MCF 10A (cell line): ENCODE data around the gene C5orf58. TPM values are rescaled to one million over a fixed set of nuclear protein-coding genes. Genes with fewer than 3 reads are reported as not detected.
"Not testable (repeated sequence)": the region's sequence is repeated elsewhere in the genome, so short reads cannot be mapped to it uniquely, and the experiment has no call there.

Experiments used
- BruUV-seq: library from RNA; stranded (reverse); fragments of 400-500 nt; replicated peaks from 2 replicates; lab custom pipeline; 2021; lab: Mats Ljungman, UMichigan
- CTCF ChIA-PET: fragments of 300-600 bp; sonication (Branson Sonifier 250); formaldehyde crosslinking; extraction: SDS; loops from one replicate; lab custom pipeline; 2021; ENCODE audit warnings: antibody characterized with exemption, inconsistent platforms; lab: Yijun Ruan, JAX
- POLR2A ChIA-PET: fragments of 300-600, 350-650 bp; sonication (Branson Sonifier 250); formaldehyde crosslinking; extraction: SDS; loops from one replicate; lab custom pipeline; 2020; ENCODE audit warnings: antibody characterized with exemption, inconsistent platforms; lab: Yijun Ruan, JAX
- DNase-seq: peaks from one replicate; pipeline ENCODE4 v3.0.0-alpha.2; 2018; ENCODE audit not compliant: unreplicated experiment
- H3K27ac Mint-ChIP-seq: one replicate; pipeline ENCODE4 v1.8.0; 2022; ENCODE audit warnings: mild to moderate bottlenecking, low read depth, mixed read lengths; ENCODE audit not compliant: unreplicated experiment
- H3K27me3 Mint-ChIP-seq: one replicate; pipeline ENCODE4 v1.8.0; 2022; ENCODE audit warnings: mixed read lengths; ENCODE audit not compliant: insufficient read depth, unreplicated experiment
- H3K36me3 Mint-ChIP-seq: one replicate; pipeline ENCODE4 v1.8.0; 2022; ENCODE audit warnings: mild to moderate bottlenecking, moderate library complexity, mixed read lengths; ENCODE audit not compliant: insufficient read depth, unreplicated experiment
- H3K4me1 Mint-ChIP-seq: one replicate; pipeline ENCODE4 v1.8.0; 2022; ENCODE audit warnings: mixed read lengths; ENCODE audit not compliant: insufficient read depth, unreplicated experiment
- H3K4me3 Mint-ChIP-seq: one replicate; pipeline ENCODE4 v1.8.0; 2022; ENCODE audit warnings: mild to moderate bottlenecking, moderate library complexity, mixed read lengths; ENCODE audit not compliant: unreplicated experiment
- H3K9me3 Mint-ChIP-seq: one replicate; pipeline ENCODE4 v1.8.0; 2022; ENCODE audit warnings: mixed read lengths; ENCODE audit not compliant: unreplicated experiment
- CTCF ChIP-seq: fragments of 200-600 bp; IDR thresholded peaks from one replicate; pipeline ENCODE4 v1.8.0; 2022; ENCODE audit warnings: antibody characterized with exemption, mild to moderate bottlenecking; ENCODE audit not compliant: unreplicated experiment
- intact Hi-C: fragments of 100-400 bp; cut with micrococcal nuclease; formaldehyde crosslinking; loops from 2 replicates; pipeline ENCODE4 v1.14.1; 2022
- total RNA-seq: library from RNA; stranded (reverse); gene quantifications from 2 replicates; pipeline ENCODE4 v1.2.3, GENCODE V29; 2022

Gene C5orf58
- total RNA-seq, 1 experiment from 2014 or later = not detected

DNA sequence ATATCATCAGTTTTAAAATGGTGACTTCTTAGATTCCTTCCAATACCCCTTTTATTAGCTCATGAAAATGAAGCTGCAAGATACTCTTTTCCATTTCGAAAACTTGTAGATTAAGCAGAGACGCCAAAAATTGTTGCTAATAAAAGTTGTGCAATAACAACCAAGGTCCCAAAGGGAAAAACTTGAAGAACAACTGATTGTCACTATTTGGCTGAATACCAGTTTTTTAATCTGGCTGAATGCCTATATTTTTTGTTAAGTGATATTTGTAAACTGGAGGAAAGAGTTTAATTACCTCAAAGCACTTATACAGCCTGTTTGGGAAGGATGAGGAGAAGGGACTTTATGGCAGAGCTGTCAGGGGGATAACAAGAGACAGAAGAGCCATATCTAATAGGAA, 14.6 kb downstream of the C5orf58 start:
- Mint-ChIP-seq H3K9me3 (no peaks in the 10 kb centered on the region), H3K4me3 (no peak overlapping the region), H3K27me3 (no peaks in the 10 kb centered on the region), H3K27ac (no peak overlapping the region), H3K4me1 (peaks cover 5% of the 10 kb centered on the region), H3K36me3 (no peaks in the 10 kb centered on the region)
- TF ChIP-seq CTCF = no peak
- DNase-seq = no peak
- POLR2A ChIA-PET = interaction anchor here (0.5 kb wide), 1 partner anchor 22 kb away, joined by 3 read pairs; no protein-coding TSS in a partner anchor
- intact Hi-C loops = no loop called here
- CTCF ChIA-PET = interaction anchor here (0.7 to 3.2 kb wide), 13 partner anchors 10 to 386 kb away, joined by 3 to 13 read pairs (median 4); no protein-coding TSS in a partner anchor
- BruUV-seq = no TSS peak

DNA sequence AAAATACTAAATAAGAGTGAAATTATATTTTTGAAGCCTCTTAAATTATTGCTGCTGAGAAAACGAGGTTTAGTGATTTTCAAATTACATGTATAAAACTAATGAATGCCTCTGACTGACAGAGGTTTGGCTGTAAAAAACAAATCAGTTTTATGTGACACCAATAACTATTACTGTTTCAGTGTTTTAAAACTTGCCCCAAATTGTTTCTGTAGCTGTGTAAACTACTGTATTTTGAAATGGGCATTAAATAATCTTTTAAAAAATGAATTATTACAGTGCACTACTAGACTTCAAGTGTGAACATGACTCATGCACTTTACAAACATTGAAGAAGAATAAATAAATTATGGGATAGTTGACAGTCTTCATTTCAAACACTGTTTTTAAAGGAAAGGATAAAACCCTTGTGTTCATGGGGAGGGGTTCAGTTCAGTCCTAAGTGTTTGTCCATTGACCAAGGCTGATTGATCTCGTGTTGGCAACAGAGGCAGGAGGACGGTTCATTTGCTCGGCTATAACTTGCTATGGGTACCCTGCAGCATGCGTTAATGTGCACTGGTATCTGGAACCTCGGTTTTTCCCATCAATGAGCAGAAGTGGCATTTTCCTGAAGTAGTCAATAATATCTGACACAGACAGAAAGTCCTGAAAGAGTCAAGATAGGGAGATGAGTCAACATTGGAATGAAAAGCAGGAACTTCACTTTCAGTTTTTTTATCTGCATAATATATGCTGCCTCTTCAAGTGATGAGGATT, 15.6 kb downstream of the C5orf58 start:
- Mint-ChIP-seq H3K27ac (no peak overlapping the region), H3K36me3 (no peaks in the 10 kb centered on the region), H3K27me3 (no peaks in the 10 kb centered on the region), H3K4me1 (peaks cover 5% of the 10 kb centered on the region), H3K9me3 (no peaks in the 10 kb centered on the region), H3K4me3 (no peak overlapping the region)
- POLR2A ChIA-PET = no interaction called here
- intact Hi-C loops = no loop called here
- BruUV-seq = no TSS peak
- TF ChIP-seq CTCF = no peak
- DNase-seq = no peak
- CTCF ChIA-PET = interaction anchor here (1.0 to 1.4 kb wide), 3 partner anchors 22 to 385 kb away, joined by 3 to 6 read pairs (median 3); no protein-coding TSS in a partner anchor

- H3K4me3 Mint-ChIP-seq, H3K36me3 Mint-ChIP-seq, H3K4me1 Mint-ChIP-seq, BruUV-seq, H3K27ac Mint-ChIP-seq, H3K27me3 Mint-ChIP-seq, H3K9me3 Mint-ChIP-seq, intact Hi-C loops, DNase-seq, POLR2A ChIA-PET: not testable (repeated sequence)
- CTCF ChIA-PET = interaction anchor here (0.9 to 1.0 kb wide), 2 partner anchors 18 to 23 kb away, joined by 3 to 5 read pairs; no protein-coding TSS in a partner anchor
Measured at GRCh38 chr5:170248931-170249227, 16.1 kb downstream of the C5orf58 start.

- Mint-ChIP-seq H3K27ac (no peak overlapping the region), H3K4me1 (peaks cover 5% of the 10 kb centered on the region), H3K36me3 (no peaks in the 10 kb centered on the region), H3K27me3 (no peaks in the 10 kb centered on the region), H3K4me3 (no peak overlapping the region), H3K9me3 (no peaks in the 10 kb centered on the region)
- CTCF ChIA-PET = interaction anchor here (0.9 kb wide), 1 partner anchor 18 kb away, joined by 5 read pairs; no protein-coding TSS in a partner anchor
- no TSS peak for BruUV-seq
- POLR2A ChIA-PET = no interaction called here
- TF ChIP-seq CTCF = no peak
- intact Hi-C loops = no loop called here
- no peak for DNase-seq
Measured at GRCh38 chr5:170249355-170249754, 16.6 kb downstream of the C5orf58 start.
